A673 (cell line): Measurements from ENCODE around the gene CPN2. TPM values are rescaled to one million over a fixed set of nuclear protein-coding genes. Genes with fewer than 3 reads are reported as not detected.

ENCODE experiments used
- BruUV-seq: library from RNA; stranded (reverse); fragments of 400-500 nt; replicated peaks from 2 replicates; lab custom pipeline; 2021; lab: Mats Ljungman, UMichigan
- CTCF ChIA-PET: fragments of 300-600 bp; sonication (Branson Sonifier 250); formaldehyde crosslinking; loops from one replicate; lab custom pipeline; 2022; ENCODE audit warnings: antibody characterized with exemption; lab: Charles Lee
- POLR2A ChIA-PET: fragments of 300-600 bp; sonication (Branson Sonifier 250); formaldehyde crosslinking; loops from one replicate; lab custom pipeline; 2022; ENCODE audit warnings: antibody characterized with exemption; ENCODE audit not compliant: low non-redundant PET; lab: Charles Lee
- DNase-seq: peaks from one replicate; pipeline ENCODE4 v3.0.0-alpha.2; 2015; ENCODE audit warnings: low spot score
- H3K27ac ChIP-seq: fragments of 200-600 bp; sonication (generic); 2 replicates; pipeline ENCODE4 v1.5.1; 2016; ENCODE audit warnings: mixed run types, low read depth, mild to moderate bottlenecking, mixed read lengths, antibody characterized with exemption, low read length; ENCODE audit not compliant: poor library complexity, severe bottlenecking
- H3K27me3 ChIP-seq: fragments of 200-600 bp; sonication (generic); replicated peaks from 2 replicates; pipeline ENCODE4 v1.6.1; 2017; ENCODE audit warnings: mixed run types, low read depth, mild to moderate bottlenecking, mixed read lengths, antibody characterized with exemption, low read length; ENCODE audit not compliant: insufficient read depth, poor library complexity
- H3K36me3 ChIP-seq: fragments of 200-600 bp; sonication (generic); 2 replicates; pipeline ENCODE4 v1.6.1; 2016; ENCODE audit warnings: mixed run types, mild to moderate bottlenecking, mixed read lengths, antibody characterized with exemption, low read length; ENCODE audit not compliant: insufficient read depth, poor library complexity, severe bottlenecking
- H3K4me1 ChIP-seq: fragments of 200-600 bp; sonication (generic); 2 replicates; pipeline ENCODE4 v1.6.1; 2017; ENCODE audit warnings: mixed run types, mild to moderate bottlenecking, mixed read lengths, antibody characterized with exemption, low read length; ENCODE audit not compliant: insufficient read depth, poor library complexity, severe bottlenecking
- H3K4me3 ChIP-seq: fragments of 200-600 bp; sonication (generic); 2 replicates; pipeline ENCODE4 v1.5.1; 2016; ENCODE audit warnings: low read depth, mixed run types, mild to moderate bottlenecking, mixed read lengths, low read length; ENCODE audit not compliant: poor library complexity, severe bottlenecking
- H3K9me3 ChIP-seq: fragments of 200-600 bp; sonication (generic); 2 replicates; pipeline ENCODE4 v1.6.1; 2016; ENCODE audit warnings: mixed run types, low read depth, mild to moderate bottlenecking, mixed read lengths, antibody characterized with exemption, low read length; ENCODE audit not compliant: poor library complexity, severe bottlenecking
- EZH2 ChIP-seq: fragments of 200-600 bp; sonication (generic); IDR thresholded peaks from 2 replicates; pipeline ENCODE4 v1.6.1; 2017; ENCODE audit warnings: borderline replicate concordance, low read depth, mild to moderate bottlenecking, mixed read lengths, antibody characterized with exemption, low read length; ENCODE audit not compliant: poor library complexity, severe bottlenecking
- intact Hi-C: fragments of 100-400 bp; cut with micrococcal nuclease; formaldehyde crosslinking; loops from one replicate; pipeline ENCODE4 v1.10.0; 2022; ENCODE audit not compliant: unreplicated experiment
- total RNA-seq: library from RNA; stranded (reverse); gene quantifications from 2 replicates; pipeline ENCODE4 v1.2.3, GENCODE V29; 2021
- TF ChIP-seq, protein P1 (sequence below): fragments of 300-800, 200-600 bp; sonication (generic); conservative IDR thresholded peaks from 2 replicates; pipeline ENCODE4 v1.5.1; 2017; ENCODE audit warnings: low read depth, mild to moderate bottlenecking, antibody characterized with exemption, low read length, moderate library complexity, mixed read lengths

The CPN2 gene
- total RNA-seq, 1 experiment from 2014 or later = not detected

DNA sequence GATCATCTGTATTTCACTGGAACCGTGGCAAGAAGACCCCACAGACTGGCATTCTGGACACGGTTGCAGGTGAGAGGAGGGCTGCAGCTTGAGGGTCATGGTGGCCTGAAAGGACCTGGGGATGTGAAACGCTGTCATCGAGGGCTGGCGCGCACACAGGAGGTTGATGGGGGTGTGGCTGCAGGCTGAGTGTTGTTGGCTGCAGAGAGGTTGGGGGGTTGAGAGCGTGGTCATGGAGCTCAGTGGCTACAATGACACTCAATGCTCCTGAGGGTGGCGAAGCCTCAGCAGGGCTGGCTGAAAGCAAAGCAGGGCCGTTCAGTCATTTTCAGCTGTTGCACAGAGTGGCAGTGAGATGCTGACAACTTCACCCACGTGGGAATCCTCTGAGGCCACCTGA lies 21.0 kb downstream of the CPN2 start:
- no peak overlapping the region for H3K27ac ChIP-seq
- BruUV-seq = no TSS peak
- no peak overlapping the region for H3K4me3 ChIP-seq
- CTCF ChIA-PET = no interaction called here
- intact Hi-C loops = loop anchor here (10.0 kb wide), 2 partner anchors 305 to 935 kb away; partner anchors contain the start of gene TMEM44
- H3K9me3 ChIP-seq = no peaks in the 10 kb centered on the region
- no peaks in the 10 kb centered on the region for H3K36me3 ChIP-seq
- POLR2A ChIA-PET = no interaction called here
- peaks cover 31% of the 10 kb centered on the region for H3K4me1 ChIP-seq
- TF ChIP-seq, protein P1, sequence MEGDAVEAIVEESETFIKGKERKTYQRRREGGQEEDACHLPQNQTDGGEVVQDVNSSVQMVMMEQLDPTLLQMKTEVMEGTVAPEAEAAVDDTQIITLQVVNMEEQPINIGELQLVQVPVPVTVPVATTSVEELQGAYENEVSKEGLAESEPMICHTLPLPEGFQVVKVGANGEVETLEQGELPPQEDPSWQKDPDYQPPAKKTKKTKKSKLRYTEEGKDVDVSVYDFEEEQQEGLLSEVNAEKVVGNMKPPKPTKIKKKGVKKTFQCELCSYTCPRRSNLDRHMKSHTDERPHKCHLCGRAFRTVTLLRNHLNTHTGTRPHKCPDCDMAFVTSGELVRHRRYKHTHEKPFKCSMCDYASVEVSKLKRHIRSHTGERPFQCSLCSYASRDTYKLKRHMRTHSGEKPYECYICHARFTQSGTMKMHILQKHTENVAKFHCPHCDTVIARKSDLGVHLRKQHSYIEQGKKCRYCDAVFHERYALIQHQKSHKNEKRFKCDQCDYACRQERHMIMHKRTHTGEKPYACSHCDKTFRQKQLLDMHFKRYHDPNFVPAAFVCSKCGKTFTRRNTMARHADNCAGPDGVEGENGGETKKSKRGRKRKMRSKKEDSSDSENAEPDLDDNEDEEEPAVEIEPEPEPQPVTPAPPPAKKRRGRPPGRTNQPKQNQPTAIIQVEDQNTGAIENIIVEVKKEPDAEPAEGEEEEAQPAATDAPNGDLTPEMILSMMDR = no peak
- TF ChIP-seq EZH2 = no peak
- DNase-seq = no peak
- H3K27me3 ChIP-seq = no peaks in the 10 kb centered on the region

DNA sequence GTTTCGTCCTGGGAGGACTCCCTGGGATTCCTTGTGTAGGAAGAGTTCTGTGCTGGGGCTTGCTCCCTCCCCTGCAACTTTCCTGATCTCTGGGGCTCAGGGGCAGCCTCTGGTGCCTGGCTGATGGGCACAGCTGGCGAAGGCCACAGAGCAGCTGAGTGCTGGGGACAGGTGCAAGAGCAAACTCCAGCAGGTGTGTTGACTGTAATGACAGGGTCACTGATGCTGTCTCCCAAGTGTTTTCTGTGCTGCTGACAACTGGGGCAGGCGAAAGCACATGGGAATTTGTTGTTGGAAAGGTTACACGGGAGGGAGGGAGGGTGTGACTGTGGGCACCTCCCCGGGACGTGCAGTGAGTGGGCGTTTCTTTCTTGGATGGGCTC lies 21.6 kb downstream of the CPN2 start:
- no peak overlapping the region for H3K4me3 ChIP-seq
- TF ChIP-seq, protein P1 = no peak
- no peak for TF ChIP-seq EZH2
- BruUV-seq = no TSS peak
- H3K36me3 ChIP-seq = no peaks in the 10 kb centered on the region
- no peak overlapping the region for H3K27ac ChIP-seq
- intact Hi-C loops = no loop called here
- H3K27me3 ChIP-seq = no peaks in the 10 kb centered on the region
- ChIA-PET CTCF (interaction anchor here (0.6 kb wide), 1 partner anchor 553 kb away, joined by 4 read pairs; no protein-coding TSS in a partner anchor), POLR2A (no interaction called here)
- H3K9me3 ChIP-seq = no peaks in the 10 kb centered on the region
- peaks cover 35% of the 10 kb centered on the region for H3K4me1 ChIP-seq
- no peak for DNase-seq

DNA sequence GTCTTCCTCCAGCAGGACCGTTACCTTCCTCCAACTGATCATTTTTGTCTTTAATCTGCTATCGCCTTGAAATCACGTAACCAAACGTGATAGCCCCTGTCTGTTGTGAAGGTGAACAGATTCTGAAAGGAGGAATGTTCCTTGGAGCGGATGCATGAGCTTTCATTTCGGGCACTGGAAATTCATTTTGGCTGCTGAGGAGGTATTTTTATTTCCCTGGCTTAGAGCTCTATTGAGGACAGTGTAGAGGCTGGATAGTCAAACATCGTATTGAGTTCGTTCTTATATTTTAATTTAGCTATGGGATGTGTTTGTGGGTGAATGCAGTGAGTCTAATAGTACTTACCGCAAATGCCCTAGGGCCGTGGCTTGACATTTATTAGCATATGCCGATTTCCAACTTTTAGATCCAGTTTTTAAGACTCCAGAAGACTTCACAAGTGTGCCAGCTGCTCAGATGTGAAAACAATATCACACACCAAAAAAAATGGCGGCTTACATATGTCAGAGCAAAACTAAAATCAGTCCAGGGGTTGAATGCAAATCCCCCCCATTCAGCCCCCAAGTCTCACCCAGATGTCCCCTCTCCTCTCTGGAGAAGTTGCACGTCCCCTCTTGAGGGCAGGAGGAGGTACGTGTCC lies 22.1 kb downstream of the CPN2 start:
- intact Hi-C loops = no loop called here
- H3K4me1 ChIP-seq = peaks cover 38% of the 10 kb centered on the region
- no peaks in the 10 kb centered on the region for H3K36me3 ChIP-seq
- ChIA-PET POLR2A (no interaction called here), CTCF (interaction anchor here (0.6 kb wide), 1 partner anchor 552 kb away, joined by 4 read pairs; no protein-coding TSS in a partner anchor)
- DNase-seq = no peak
- no peak overlapping the region for H3K4me3 ChIP-seq
- no peak overlapping the region for H3K27ac ChIP-seq
- no TSS peak for BruUV-seq
- no peaks in the 10 kb centered on the region for H3K9me3 ChIP-seq
- TF ChIP-seq EZH2 = no peak
- TF ChIP-seq, protein P1 = no peak
- no peaks in the 10 kb centered on the region for H3K27me3 ChIP-seq
